ENCODE measurements around the gene EFNA3.

DNA sequence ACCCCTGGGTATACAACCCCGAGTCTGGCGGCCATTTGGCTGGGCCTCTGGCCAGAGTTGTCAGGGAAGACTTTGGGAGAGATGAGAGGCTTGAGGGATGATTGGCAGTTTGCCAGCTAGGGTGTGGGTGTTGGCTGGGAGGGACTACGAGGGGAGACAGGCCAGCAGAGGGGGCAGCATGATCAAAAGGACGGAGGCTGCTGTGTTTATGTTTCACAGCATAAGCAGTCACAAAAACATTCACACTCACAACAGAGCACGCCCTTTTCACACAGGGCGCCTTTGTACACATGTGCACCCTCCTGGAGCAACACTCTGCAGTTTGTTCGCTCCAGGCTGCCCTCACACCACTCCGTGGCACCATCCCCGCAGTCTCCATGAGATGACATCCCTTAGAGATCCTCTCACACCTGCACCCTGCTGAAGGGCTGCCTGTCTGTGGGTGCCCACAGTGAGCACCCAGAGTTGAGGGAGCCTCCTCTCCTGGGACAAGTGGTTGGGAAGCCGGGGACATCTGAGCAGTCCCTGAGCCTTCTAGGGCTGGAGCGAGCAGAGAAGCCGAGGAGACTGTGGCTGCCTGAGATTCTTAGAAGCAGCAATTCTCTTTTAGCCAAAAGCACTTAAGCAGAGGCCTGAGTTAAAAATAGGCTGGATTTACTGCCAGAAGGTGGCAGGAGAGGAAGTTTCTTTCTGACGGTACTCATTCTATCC, 15.4 kb downstream of the EFNA3 start:
- TF ChIP-seq, protein P1, sequence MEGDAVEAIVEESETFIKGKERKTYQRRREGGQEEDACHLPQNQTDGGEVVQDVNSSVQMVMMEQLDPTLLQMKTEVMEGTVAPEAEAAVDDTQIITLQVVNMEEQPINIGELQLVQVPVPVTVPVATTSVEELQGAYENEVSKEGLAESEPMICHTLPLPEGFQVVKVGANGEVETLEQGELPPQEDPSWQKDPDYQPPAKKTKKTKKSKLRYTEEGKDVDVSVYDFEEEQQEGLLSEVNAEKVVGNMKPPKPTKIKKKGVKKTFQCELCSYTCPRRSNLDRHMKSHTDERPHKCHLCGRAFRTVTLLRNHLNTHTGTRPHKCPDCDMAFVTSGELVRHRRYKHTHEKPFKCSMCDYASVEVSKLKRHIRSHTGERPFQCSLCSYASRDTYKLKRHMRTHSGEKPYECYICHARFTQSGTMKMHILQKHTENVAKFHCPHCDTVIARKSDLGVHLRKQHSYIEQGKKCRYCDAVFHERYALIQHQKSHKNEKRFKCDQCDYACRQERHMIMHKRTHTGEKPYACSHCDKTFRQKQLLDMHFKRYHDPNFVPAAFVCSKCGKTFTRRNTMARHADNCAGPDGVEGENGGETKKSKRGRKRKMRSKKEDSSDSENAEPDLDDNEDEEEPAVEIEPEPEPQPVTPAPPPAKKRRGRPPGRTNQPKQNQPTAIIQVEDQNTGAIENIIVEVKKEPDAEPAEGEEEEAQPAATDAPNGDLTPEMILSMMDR (conservative IDR thresholded peaks at IDR 0.05; ENCODE audit: low read depth in 2 of 2), result peak; percentile 45 to 70
- TF ChIP-seq, protein P2, sequence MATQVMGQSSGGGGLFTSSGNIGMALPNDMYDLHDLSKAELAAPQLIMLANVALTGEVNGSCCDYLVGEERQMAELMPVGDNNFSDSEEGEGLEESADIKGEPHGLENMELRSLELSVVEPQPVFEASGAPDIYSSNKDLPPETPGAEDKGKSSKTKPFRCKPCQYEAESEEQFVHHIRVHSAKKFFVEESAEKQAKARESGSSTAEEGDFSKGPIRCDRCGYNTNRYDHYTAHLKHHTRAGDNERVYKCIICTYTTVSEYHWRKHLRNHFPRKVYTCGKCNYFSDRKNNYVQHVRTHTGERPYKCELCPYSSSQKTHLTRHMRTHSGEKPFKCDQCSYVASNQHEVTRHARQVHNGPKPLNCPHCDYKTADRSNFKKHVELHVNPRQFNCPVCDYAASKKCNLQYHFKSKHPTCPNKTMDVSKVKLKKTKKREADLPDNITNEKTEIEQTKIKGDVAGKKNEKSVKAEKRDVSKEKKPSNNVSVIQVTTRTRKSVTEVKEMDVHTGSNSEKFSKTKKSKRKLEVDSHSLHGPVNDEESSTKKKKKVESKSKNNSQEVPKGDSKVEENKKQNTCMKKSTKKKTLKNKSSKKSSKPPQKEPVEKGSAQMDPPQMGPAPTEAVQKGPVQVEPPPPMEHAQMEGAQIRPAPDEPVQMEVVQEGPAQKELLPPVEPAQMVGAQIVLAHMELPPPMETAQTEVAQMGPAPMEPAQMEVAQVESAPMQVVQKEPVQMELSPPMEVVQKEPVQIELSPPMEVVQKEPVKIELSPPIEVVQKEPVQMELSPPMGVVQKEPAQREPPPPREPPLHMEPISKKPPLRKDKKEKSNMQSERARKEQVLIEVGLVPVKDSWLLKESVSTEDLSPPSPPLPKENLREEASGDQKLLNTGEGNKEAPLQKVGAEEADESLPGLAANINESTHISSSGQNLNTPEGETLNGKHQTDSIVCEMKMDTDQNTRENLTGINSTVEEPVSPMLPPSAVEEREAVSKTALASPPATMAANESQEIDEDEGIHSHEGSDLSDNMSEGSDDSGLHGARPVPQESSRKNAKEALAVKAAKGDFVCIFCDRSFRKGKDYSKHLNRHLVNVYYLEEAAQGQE (IDR thresholded peaks at IDR 0.05; ENCODE audit: unreplicated experiment), result no peak
- TF ChIP-seq CREB1 (CRISPR knock-in tag; IDR thresholded peaks at IDR 0.05; ENCODE audit: low read depth), result no peak
- no peak for TF ChIP-seq POLR2AphosphoS5 (IDR thresholded peaks at IDR 0.05; ENCODE audit: low read depth)
- no peak for TF ChIP-seq EZH2 (IDR thresholded peaks at IDR 0.05; ENCODE audit: low read depth, unreplicated experiment)
- no peak for TF ChIP-seq JUNB (IDR thresholded peaks at IDR 0.05; ENCODE audit: unreplicated experiment)
- TF ChIP-seq, protein P3, sequence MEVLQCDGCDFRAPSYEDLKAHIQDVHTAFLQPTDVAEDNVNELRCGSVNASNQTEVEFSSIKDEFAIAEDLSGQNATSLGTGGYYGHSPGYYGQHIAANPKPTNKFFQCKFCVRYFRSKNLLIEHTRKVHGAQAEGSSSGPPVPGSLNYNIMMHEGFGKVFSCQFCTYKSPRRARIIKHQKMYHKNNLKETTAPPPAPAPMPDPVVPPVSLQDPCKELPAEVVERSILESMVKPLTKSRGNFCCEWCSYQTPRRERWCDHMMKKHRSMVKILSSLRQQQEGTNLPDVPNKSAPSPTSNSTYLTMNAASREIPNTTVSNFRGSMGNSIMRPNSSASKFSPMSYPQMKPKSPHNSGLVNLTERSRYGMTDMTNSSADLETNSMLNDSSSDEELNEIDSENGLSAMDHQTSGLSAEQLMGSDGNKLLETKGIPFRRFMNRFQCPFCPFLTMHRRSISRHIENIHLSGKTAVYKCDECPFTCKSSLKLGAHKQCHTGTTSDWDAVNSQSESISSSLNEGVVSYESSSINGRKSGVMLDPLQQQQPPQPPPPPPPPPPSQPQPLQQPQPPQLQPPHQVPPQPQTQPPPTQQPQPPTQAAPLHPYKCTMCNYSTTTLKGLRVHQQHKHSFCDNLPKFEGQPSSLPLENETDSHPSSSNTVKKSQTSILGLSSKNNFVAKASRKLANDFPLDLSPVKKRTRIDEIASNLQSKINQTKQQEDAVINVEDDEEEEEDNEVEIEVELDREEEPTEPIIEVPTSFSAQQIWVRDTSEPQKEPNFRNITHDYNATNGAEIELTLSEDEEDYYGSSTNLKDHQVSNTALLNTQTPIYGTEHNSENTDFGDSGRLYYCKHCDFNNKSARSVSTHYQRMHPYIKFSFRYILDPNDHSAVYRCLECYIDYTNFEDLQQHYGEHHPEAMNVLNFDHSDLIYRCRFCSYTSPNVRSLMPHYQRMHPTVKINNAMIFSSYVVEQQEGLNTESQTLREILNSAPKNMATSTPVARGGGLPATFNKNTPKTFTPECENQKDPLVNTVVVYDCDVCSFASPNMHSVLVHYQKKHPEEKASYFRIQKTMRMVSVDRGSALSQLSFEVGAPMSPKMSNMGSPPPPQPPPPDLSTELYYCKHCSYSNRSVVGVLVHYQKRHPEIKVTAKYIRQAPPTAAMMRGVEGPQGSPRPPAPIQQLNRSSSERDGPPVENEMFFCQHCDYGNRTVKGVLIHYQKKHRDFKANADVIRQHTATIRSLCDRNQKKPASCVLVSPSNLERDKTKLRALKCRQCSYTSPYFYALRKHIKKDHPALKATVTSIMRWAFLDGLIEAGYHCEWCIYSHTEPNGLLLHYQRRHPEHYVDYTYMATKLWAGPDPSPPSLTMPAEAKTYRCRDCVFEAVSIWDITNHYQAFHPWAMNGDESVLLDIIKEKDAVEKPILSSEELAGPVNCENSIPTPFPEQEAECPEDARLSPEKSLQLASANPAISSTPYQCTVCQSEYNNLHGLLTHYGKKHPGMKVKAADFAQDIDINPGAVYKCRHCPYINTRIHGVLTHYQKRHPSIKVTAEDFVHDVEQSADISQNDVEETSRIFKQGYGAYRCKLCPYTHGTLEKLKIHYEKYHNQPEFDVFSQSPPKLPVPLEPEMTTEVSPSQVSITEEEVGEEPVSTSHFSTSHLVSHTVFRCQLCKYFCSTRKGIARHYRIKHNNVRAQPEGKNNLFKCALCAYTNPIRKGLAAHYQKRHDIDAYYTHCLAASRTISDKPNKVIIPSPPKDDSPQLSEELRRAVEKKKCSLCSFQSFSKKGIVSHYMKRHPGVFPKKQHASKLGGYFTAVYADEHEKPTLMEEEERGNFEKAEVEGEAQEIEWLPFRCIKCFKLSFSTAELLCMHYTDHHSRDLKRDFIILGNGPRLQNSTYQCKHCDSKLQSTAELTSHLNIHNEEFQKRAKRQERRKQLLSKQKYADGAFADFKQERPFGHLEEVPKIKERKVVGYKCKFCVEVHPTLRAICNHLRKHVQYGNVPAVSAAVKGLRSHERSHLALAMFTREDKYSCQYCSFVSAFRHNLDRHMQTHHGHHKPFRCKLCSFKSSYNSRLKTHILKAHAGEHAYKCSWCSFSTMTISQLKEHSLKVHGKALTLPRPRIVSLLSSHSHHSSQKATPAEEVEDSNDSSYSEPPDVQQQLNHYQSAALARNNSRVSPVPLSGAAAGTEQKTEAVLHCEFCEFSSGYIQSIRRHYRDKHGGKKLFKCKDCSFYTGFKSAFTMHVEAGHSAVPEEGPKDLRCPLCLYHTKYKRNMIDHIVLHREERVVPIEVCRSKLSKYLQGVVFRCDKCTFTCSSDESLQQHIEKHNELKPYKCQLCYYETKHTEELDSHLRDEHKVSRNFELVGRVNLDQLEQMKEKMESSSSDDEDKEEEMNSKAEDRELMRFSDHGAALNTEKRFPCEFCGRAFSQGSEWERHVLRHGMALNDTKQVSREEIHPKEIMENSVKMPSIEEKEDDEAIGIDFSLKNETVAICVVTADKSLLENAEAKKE (CRISPR knock-in tag; IDR thresholded peaks at IDR 0.05), result no peak
- TF ChIP-seq EZH2phosphoT487 (IDR thresholded peaks at IDR 0.05; ENCODE audit: unreplicated experiment), result no peak
